ENCODE data around the gene CNTLN.
"Not testable (repeated sequence)": the region's sequence is repeated elsewhere in the genome, so short reads cannot be mapped to it uniquely, and the experiment has no call there.

The CNTLN gene

DNA sequence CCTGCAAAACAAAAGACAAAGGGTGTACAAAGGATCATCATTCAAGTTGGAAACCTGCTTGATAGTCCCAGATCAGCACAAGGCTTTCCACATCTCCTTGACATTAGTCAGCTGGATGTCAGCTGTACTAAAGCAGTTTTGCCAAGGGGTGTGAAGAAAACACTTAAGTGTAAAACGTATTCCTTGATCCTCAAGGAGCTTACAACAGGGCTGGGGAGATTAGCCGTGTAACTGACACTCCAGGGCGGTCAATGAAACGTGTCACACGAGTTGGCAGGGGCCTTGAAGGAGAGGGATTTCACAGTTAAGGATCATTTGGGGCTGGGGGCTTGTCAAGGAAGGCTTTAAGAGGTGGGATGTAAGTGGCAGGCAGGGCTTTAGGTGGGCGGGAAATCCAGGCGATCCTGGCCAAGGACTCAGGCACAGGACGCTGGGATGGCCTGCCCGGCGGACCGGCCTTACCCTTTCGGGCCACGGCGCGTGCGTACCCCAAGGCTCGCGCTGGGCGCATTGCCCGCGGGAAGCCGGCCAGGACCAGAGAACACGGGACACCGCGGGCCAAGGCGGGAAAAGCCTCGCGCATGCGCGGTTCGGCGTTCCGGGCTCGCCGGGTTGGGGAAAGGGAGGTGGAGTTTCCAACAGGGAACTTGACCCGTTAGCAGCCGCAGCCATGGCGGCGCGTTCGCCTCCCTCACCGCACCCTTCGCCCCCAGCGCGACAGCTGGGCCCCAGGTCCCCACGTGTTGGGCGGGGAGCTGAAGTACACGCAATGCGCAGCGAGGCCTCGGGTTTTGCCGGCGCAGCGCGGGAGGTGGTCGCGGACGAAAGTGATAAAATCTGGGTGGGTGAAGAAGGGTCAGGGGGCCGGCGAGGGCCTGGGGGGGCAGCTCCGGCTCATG is at the start of gene CNTLN:
Gene CNTLN (plus strand): TSS at position 645 of the 899 bp plus-strand sequence. CDS start 26 bp downstream, at position 671.
- peak; percentile 70 for DNase-seq

- DNase-seq, result no peak
Observed at GRCh38 chr9:17088566-17088965, 46.3 kb upstream of the CNTLN start.

GRCh38 chr9:17090041-17090440 is 44.8 kb upstream of the CNTLN start:
- no peak for DNase-seq

GRCh38 chr9:17116400-17116837 is 18.4 kb upstream of the CNTLN start:
- no peak for DNase-seq

DNA sequence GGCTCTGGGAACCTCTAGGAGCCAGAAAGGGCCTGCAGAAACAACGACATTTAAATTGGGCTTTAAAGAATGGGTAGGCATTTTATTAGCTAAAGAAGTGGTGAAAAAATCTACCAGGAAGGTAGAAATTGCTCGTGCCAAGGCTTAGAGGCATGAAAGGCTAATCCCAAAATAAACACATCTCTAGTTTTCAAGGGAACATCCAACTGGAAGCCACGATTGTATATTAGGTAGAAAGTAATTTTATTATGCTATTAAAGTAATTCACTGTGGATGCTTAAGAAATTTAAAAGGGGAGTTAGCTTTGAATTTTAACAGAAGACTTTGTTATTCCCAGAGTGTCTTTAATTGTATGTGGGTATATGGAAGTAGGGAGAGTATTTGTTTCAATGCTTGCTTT is 17.5 kb upstream of the CNTLN start:
- no peak for DNase-seq

DNA sequence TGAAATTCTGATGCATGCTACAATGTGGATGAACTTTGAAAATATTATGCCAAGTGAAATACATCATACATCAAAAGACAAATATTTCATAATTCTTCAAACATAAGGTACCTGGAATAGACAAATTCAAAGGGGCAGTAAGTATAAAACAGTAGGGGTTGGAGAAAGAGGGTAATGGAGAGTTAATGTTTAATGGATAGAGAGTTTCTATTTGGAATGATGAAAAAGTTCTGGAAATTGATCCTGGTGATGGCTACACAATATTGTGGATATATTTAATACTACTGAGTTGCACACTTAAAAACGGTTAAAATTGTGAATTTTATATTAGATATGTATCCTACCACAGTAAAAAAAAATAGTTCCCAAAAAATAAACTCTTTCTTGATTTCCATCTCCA is 14.6 kb upstream of the CNTLN start:
- no peak for DNase-seq

- DNase-seq, result no peak
Observed at GRCh38 chr9:17121264-17121663, 13.6 kb upstream of the CNTLN start.

- no peak for DNase-seq
Observed at GRCh38 chr9:17130291-17130690, 4.5 kb upstream of the CNTLN start.

DNA sequence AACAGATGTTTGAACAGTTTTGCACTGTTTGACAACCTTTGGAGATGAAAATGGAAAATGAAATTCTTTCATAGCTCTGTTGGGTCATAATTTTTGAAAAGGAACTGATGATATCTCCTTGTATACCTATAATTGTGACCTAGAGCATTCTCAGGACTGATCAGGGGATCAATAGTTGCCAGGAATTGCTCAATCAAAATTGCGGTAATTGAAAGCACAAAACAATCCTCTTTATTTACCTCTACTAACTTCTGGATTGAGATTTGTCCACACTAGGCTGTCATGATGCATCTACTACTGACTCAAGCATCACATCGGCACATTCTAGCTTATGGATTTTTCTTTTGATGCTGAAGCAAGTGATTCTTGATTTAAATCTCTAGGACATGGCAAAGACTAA is 4.1 kb upstream of the CNTLN start:
- DNase-seq, result no peak

DNA sequence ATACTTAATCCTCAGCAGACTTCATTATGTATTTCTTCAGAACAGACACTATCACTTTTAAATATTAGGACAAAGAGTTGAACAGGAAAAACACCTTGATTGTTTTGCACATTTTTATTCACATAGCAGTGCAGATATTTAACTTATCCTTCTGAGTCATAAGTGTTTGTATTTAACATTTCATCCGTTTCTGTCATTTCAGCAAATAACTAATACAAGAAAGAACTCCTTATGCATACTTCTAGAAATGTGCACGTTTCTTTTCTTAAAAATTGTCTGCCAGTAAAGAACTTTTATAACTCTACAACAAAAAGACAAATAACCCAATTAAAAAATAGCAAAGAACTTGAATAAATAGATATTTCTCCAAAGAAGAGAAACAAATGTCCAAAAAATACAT is 3.3 kb upstream of the CNTLN start:
- no peak for DNase-seq

GRCh38 chr9:17135295-17136160 is 688 bp downstream of the CNTLN start:
- peak; percentile 14 for DNase-seq

DNA sequence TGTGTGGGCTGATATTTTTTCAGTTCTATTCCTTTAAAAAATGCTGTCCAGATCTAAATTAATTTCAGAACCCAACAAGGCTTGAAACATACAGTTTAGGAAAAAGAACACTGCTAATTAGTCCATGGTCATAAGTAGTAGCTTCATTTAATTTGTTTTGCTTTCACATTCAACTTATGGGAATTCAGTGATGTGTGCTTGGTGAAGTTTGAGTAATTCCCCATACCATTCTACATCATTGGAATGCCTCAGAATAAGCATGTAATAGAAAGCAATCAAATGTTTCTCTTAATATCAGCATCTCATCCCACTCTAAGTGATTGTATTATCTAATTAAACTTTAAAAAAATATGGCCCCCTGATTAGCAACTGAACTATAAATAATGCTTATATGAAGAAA is 2.7 kb downstream of the CNTLN start:
- DNase-seq, result no peak

DNA sequence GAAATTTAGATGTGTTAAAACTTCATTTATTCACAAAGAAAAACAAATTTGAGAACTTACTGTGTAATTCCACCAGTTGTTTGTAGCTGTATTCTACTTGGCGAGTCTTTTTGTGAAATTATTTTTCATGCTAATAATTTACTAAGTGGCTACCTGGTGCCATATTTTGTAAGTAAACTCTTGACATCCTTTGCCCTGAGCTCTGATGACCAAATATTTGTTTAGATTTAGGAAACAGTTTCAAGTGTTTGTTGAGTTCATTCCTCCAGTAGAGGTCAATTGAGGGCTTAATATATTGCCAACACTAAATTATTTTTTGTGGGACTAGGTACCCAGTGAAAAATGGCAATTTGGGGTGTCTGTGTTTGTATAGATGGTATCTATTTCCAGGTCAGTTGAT is 3.7 kb downstream of the CNTLN start:
- DNase-seq, result no peak

DNA sequence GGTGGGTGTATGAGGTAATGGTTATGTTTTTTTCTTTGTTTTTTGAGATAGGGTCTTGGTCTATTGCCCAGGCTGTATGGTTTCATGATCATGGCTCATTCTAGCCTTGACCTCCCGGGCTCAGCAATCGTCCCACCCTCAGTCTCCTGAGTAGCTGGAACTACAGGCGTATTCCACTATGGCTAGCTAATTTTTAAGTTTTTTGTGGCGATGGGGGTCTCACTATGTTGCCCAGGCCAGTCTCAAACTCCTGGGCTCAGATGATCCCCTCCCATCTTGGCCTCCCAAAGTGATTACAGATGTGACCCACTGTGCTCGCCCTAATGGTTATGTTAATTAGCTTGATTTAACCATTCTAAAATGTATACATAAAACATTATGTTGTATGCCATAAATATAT is 5.6 kb downstream of the CNTLN start:
- DNase-seq, result no peak

DNA sequence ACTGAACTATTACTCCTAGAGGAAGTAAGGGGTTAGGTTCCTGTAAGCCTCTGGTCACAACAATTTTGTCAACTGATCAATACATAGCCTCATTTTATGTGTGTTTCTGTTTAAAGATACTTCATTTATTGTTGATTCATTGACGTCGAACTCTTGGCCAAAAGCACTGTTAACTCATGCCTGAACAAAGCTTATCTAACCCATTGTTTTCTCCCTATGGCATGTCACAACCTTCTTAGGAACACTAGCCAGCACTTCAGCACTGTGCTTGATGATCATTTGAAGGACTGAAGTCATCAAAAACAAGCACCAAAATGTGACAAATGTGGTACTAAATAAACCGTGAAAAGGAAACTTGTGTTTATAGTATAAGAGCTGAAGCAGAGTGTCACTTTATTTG is 13.5 kb downstream of the CNTLN start:
- no peak for DNase-seq

- DNase-seq, result no peak
Observed at GRCh38 chr9:17159469-17159868, 24.6 kb downstream of the CNTLN start.

DNA sequence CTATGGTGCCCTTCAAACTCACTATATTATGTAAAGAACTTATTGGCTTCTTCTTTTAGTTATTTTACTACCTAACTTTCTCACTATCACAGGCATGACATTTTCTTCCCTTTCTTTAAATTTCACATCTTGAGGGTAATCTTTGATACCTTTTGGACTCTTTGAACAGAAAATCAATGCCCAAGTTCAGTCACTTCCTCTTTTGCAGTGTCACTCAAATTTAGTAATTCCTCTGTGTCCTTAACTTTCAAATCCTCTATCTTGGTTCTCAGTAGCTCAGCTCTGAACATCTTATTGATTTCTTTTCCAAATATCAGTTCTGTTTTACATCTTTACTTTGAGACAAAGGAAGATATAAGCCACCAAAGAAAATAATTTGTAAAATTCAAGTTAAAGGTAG is 25.5 kb downstream of the CNTLN start:
- no peak for DNase-seq

DNA sequence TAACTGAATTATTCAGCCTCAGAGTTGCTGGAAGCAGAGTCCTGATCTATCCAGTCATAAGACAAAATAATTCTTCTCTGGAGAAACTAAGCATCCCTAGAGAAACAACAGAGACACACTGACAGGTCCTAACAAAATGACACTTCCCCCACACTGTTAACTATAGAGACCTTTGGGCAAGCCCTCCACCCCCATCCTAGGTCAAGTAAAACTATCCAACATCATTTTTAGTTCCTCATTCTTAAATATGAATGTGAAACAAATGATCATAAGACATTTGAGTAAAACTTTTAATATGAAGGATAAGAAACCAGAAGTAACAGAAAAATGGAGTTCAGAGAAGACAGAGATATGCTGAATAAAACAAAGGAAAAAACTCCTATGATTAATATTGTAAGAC is 30.9 kb downstream of the CNTLN start:
- DNase-seq, result no peak

GRCh38 chr9:17166346-17166745 is 31.5 kb downstream of the CNTLN start:
- no peak for DNase-seq

DNA sequence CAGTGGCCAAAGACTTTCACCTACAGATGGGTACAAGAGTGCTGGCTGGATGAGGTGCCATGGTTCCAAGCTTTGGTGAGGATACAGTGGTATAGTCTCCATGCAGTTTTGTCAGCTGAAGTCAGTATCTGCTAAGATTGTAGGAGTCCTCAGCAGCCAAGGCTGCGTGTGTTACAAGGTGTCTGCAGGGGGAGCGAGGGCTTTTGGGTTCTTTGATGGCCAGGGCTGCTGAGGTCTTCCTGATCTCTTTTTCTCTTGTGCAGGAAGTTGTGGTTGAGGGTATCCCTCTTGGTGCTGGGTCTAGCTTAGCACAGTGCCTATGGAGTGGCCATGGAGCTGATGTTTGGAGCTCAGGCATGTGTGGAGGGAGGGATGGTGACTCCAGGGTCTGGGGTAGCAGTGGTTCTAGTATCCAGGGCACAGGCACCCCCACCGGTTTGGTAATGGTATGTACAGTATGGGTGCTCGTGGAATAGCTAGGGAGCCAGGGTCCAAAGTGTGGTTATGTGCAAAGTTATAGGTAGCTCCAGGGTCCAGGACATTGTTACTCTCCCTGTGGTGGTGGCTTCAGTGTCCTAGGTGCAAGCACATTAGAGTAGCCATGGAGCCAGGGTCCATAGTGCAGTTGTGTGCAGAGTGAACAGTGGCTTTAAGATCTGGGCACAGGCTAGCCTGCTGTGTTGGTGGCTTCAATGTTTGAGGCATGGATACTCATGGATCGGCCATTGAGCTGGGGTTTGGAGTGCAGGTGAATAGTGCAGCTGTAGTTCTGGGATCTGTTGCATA is 36.7 kb downstream of the CNTLN start:
- DNase-seq, result no peak

DNA sequence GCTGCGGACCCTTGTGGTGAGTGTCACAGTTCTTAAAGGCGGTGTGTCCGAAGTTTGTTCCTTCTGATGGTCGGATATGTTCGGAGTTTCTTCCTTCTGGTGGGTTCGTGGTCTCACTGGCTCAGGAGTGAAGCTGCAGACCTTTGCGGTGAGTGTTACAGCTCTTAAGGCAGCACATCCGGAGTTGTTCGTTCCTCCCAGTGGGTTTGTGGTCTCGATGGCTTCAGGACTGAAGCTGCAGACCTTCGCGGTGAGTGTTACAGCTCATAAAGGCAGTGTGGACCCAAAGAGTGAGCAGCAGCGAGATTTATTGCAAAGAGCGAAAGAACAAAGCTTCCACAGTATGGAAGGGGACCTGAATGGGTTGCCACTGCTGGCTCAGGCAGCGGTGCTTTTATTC is 42.7 kb downstream of the CNTLN start:
- DNase-seq, result not testable (repeated sequence)

GRCh38 chr9:17185481-17186029 is 50.7 kb downstream of the CNTLN start:
- DNase-seq, result no peak

DNA sequence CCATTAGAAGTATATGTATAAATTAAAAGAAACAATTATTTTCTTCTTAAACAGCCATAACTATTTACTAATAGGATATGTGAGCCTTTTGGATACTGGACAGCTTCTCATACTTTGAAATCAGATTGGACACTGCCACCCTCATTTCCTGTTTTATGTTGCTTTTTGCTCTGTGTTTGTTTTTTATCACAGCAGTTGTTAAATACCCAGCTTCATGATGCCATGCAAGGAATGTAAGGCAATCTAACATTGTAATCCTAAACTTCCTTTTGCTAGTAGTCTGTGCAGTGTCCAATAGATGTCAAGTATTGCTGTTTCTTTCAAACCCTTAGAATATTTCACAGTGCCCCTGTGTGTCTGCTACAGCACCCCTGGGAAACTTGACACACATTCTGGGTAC is 56.2 kb downstream of the CNTLN start:
- no peak for DNase-seq

Data from NCI-H2171 (cell line).